Adrenal gland (tissue), 12 donors: ENCODE results near the gene GPR31. TPM values are rescaled to one million over a fixed set of nuclear protein-coding genes. Genes with fewer than 3 reads are reported as not detected.
"Not testable (repeated sequence)": the region's sequence is repeated elsewhere in the genome, so short reads cannot be mapped to it uniquely, and the experiment has no call there.

Experiments used
- DNase-seq, 7 donors: peaks; one replicate each; pipeline ENCODE4 v3.0.0-alpha.2; 2019 to 2020
- H3K27ac ChIP-seq, 5 donors: fragments of 200-600 bp; sonication (generic) in 4 of 5; 1 replicate in 3 of 5; 2 replicates in 2 of 5; pipeline versions ENCODE4 v1.5.1 to v1.8.0; 2016 to 2020; ENCODE audit warnings: mild to moderate bottlenecking in 1 of 5
- H3K27me3 ChIP-seq: fragments of 200-600 bp; 2 replicates; pipeline ENCODE4 v1.8.0; 2021
- H3K36me3 ChIP-seq, 2 donors: fragments of 200-600 bp; replicated peaks in 1 of 2; 1 replicate in 1 of 2; 2 replicates in 1 of 2; pipeline versions ENCODE4 v1.5.1 to v1.8.0; 2018 to 2022
- H3K4me1 ChIP-seq, 2 donors: fragments of 200-600 bp; replicated peaks in 1 of 2; 1 replicate in 1 of 2; 2 replicates in 1 of 2; pipeline versions ENCODE4 v1.5.1 to v1.8.0; 2018 to 2021
- H3K4me3 ChIP-seq, 4 donors: fragments of 200-600 bp; sonication (generic) in 3 of 4; one replicate each; pipeline ENCODE4 v1.5.1; 2016 to 2018
- H3K9me3 ChIP-seq, 3 donors: fragments of 200-600 bp; sonication (generic) in 1 of 3; replicated peaks in 1 of 3; 1 replicate in 2 of 3; 2 replicates in 1 of 3; pipeline versions ENCODE4 v1.5.1 to v1.8.0; 2016 to 2021
- WGBS, 4 donors: extraction: QIAGEN DNeasy Blood & Tissue Kit in 2 of 4; methylation state at CpG; one replicate each; pipeline versions ENCODE4 v1.1.5 to v1.1.7; 2013 to 2017; 5-methylcytosine and 5-hydroxymethylcytosine counted together
- intact Hi-C, 2 donors: fragments of 100-400 bp; cut with DNase I; formaldehyde crosslinking; loops; one replicate each; pipeline versions ENCODE4 v1.14.1 to v1.15.0; 2022 to 2023
- polyA plus RNA-seq, 3 donors: library from polyadenylated mRNA; stranded (reverse); fragments of 200-250 nt in 2 of 3; fragments of 350-450 nt in 1 of 3; fragmentation: Illumina TruSeq in 1 of 3; extraction: RNeasy Lipid Tissue Mini Kit (QIAGEN cat#74804) in 1 of 3; gene quantifications; one replicate each; pipeline ENCODE4 v1.2.3, GENCODE V29; 2013 to 2014
- total RNA-seq, 9 donors: library from RNA; depleted of rRNA in 4 of 9; stranded (reverse); fragments of >200 nt in 4 of 9; fragments of 120-200 nt in 1 of 9; fragmentation: NEBNext Ultra II Directional in 1 of 9; extraction: Animal tissue kit (Norgen Biotek cat#: 25700) in 1 of 9; gene quantifications; one replicate each; pipeline versions ENCODE4 v1.1.0 to v1.2.4, GENCODE V29; 2013 to 2023
- TF ChIP-seq, protein P1 (sequence below), 6 experiments: fragments of 450-650 bp in 4 of 6; fragments of 200-600 bp in 2 of 6; sonication (generic) in 1 of 6; IDR thresholded peaks; 1 replicate in 5 of 6; 2 replicates in 1 of 6; pipeline versions ENCODE4 v1.5.1 to v1.8.0; 2016 to 2021; ENCODE audit warnings: antibody characterized with exemption in 6 of 6, mild to moderate bottlenecking in 2 of 6, moderate library complexity in 1 of 6
- donor health status: healthy with polysubstance abuse.
- donor health status: Bipolar disorder and iron deficiency.
- donor health status: DM: yes; HTN: yes; CAD: no.
- donor health status: DM: no; HTN: no; CAD: no.
- donor health status: DM: no; HTN: no; CAD: no.
- donor health status: DM: yes; HTN: yes; CAD: no.

Gene GPR31
- total and polyA plus RNA-seq, 12 donors, result not detected

DNA sequence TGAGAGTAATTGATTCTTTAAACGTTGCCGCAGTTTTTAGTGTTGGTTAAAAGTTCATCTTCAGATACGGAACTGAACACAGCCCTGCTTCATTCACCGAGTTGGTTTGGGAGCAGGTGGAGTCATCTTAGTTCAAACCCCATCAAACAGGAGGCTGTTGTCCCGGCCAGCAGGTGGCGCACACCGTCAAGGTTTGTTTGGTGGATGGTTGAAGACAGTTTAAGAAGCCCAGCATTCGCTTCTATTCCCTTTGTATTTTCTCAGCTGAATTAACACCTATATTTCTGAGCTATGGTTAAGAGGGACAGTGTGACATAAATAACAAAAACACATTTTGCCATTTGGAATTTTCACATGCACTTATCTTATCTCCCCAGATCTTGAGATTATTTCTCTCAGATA is 25.1 kb upstream of the GPR31 start:
- TF ChIP-seq, protein P1, sequence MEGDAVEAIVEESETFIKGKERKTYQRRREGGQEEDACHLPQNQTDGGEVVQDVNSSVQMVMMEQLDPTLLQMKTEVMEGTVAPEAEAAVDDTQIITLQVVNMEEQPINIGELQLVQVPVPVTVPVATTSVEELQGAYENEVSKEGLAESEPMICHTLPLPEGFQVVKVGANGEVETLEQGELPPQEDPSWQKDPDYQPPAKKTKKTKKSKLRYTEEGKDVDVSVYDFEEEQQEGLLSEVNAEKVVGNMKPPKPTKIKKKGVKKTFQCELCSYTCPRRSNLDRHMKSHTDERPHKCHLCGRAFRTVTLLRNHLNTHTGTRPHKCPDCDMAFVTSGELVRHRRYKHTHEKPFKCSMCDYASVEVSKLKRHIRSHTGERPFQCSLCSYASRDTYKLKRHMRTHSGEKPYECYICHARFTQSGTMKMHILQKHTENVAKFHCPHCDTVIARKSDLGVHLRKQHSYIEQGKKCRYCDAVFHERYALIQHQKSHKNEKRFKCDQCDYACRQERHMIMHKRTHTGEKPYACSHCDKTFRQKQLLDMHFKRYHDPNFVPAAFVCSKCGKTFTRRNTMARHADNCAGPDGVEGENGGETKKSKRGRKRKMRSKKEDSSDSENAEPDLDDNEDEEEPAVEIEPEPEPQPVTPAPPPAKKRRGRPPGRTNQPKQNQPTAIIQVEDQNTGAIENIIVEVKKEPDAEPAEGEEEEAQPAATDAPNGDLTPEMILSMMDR (IDR thresholded peaks at IDR 0.05), result peak in 5 of 6 experiments; percentile 13 to 39 (median 22)
- WGBS, 4 donors, result 0 to 8% (median 5%) methylated on average over 4 of the region's 8 CpGs

DNA sequence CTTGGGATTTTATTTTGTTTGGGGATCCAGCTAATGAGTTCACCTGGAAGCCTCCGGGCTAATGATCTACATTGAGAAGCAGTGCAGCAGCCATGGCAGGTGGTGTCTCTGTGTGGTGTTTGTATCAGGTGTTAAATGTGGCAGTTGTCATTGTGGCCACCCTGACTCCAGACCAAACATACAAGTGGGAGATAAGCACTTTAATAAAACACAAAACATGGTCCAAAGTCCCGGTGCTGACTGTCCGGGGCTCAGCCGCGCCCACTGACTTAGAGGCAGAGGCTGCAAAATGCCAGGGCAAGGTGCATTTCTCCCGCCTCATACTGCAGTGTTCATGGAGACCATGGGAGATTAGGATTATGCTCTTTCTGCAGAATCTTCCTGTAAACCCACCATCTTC is 23.6 kb upstream of the GPR31 start:
- H3K36me3 ChIP-seq, intact Hi-C loops, H3K27me3 ChIP-seq, H3K4me1 ChIP-seq, H3K27ac ChIP-seq, H3K9me3 ChIP-seq, H3K4me3 ChIP-seq, DNase-seq: not testable (repeated sequence)
- 67 to 100% methylated on average over 1 to 2 of the region's 6 CpGs; no CpG with 5 or more reads in 2 of the 4 donors for WGBS, 4 donors

More for the DNA sequence above, 25.1 kb upstream of the GPR31 start:
- intact Hi-C loops, DNase-seq, H3K4me1 ChIP-seq, H3K4me3 ChIP-seq, H3K27me3 ChIP-seq, H3K9me3 ChIP-seq, H3K36me3 ChIP-seq, H3K27ac ChIP-seq: not testable (repeated sequence)

DNA sequence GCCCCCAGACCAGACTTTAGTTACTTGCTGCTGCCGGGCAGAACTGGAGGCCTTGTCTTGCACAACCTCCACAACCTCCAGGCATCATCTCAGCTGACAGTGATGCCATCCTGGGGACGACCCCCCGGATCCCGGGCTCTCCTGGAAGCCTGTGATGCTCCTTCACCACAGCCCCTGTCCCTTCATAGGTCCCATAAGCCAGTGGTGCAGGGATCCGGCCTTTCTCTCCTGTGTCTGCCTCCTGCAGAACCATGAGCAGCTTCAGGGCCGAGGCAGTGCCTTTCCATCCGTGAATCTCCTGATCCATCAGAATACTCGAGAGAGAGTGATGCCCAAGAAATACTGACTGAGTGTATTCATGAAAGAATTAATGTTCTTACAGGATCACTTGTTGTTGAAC is 22.3 kb upstream of the GPR31 start:
- H3K4me3 ChIP-seq, H3K9me3 ChIP-seq, DNase-seq, H3K27me3 ChIP-seq, H3K27ac ChIP-seq, intact Hi-C loops, H3K4me1 ChIP-seq, H3K36me3 ChIP-seq: not testable (repeated sequence)
- 56 to 66% (median 61%) methylated on average over 5 to 7 of the region's 8 CpGs; no CpG with 5 or more reads in 1 of the 4 donors for WGBS, 4 donors

DNA sequence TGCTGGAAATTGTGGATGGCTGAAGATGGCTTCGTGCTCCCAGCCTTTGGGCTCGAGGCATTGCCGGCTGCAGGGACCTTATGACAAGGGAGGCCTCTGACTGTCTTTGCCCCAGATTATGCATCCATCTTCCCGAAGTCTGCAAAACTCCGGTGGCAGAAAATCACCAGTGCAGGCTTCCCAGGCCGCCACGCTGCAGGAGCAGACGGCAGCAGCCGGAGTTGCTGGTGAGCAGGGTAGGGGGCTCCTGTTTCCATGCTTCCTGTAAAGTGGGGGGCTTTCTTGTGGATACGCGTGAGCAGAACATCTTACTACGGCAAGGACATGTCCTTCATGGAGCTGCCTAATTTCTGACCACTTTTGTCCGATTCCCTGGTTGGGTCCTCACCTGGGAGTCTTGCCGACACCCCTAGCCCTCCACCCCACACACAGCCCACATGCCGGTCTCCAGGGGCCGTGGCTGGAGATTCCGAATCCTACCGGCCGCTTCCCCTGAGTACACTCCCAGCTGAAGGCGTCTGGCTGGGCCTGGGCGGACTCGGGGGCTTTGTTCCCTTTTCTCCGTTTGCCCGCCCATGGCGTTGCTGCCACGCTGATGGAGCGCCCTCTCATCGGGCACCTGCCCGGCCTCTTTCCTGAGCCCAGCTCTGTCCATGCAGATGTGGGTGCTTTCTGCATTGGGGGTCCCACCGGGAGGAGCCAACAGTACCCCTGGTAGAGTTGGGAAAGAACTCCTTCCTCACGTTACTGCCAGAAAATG is 21.3 kb upstream of the GPR31 start:
- 85 to 90% (median 86%) methylated on average over 11 to 25 of the region's 31 CpGs; no CpG with 5 or more reads in 1 of the 4 donors for WGBS, 4 donors
- H3K4me3 ChIP-seq, H3K4me1 ChIP-seq, H3K27me3 ChIP-seq, H3K27ac ChIP-seq, H3K9me3 ChIP-seq, H3K36me3 ChIP-seq, DNase-seq, intact Hi-C loops: not testable (repeated sequence)

DNA sequence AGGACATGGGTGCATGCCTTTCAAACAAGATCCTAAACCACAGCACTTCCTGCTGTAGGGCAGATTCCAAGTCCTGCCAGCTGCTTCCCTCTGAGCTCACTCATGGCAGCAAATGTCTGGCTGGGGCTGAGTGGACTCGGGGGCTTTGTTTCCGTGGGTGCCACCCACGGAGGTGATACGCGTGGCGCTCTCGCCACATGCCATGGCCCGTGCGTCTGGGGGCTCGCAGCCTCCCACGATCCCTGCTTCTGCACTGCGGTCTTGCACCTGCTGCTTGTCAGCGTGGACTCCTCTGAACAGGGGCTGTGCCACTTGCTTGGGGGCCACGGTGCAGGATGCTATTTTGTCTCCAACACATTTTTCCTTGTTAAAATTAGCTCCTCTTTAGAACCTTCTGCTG is 19.5 kb upstream of the GPR31 start:
- H3K27me3 ChIP-seq, H3K36me3 ChIP-seq, H3K4me3 ChIP-seq, DNase-seq, H3K4me1 ChIP-seq, H3K27ac ChIP-seq, intact Hi-C loops, H3K9me3 ChIP-seq: not testable (repeated sequence)
- WGBS, 4 donors, result 88 to 93% methylated on average over 14 of the region's 14 CpGs; no CpG with 5 or more reads in 2 of the 4 donors

DNA sequence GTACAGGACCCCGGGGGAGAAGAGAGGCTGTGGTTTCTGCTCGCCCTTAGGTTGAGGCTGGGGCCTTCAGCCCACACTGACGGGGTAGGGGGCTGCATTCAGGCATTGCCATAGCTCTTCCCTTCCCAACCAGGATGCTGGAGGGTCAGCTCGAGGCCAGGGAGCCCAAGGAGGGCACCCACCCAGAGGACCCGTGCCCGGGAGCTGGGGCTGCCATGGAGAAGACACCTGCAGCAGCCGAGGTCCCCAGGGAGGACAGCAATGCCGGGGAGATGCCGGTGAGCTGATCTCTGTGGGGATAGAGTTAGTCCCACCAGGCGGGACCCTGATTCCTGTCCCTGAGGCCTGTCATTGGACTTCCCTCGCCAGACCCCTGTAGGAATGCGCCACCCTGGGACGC is 14.2 kb upstream of the GPR31 start:
- intact Hi-C loops, DNase-seq, H3K36me3 ChIP-seq, H3K9me3 ChIP-seq, H3K4me1 ChIP-seq, H3K4me3 ChIP-seq, H3K27ac ChIP-seq, H3K27me3 ChIP-seq: not testable (repeated sequence)
- WGBS, 4 donors, result 73 to 89% (median 81%) methylated on average over 6 to 13 of the region's 13 CpGs

DNA sequence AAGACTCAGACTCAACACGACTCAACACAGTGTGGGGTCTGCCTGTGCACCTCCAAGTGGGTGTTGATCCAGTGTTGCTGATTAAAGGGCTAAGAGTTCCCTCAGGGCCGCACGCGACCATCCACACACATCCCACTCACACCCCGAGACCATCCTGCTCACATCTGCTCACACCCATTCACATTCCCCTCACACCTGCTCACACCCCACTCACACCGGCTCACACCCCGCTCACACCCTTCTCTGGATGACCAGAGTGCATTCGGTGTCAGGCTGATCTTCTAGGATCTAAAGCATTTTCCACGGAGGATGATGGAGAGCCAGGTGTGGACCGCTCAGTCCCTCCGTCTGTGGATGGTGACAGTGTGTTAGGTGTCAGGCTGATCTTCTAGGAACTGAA is 13.5 kb upstream of the GPR31 start:
- H3K4me3 ChIP-seq, H3K4me1 ChIP-seq, intact Hi-C loops, H3K27ac ChIP-seq, H3K27me3 ChIP-seq, DNase-seq, H3K9me3 ChIP-seq, H3K36me3 ChIP-seq: not testable (repeated sequence)
- WGBS, 4 donors, result 78 to 86% (median 84%) methylated on average over 11 of the region's 11 CpGs

DNA sequence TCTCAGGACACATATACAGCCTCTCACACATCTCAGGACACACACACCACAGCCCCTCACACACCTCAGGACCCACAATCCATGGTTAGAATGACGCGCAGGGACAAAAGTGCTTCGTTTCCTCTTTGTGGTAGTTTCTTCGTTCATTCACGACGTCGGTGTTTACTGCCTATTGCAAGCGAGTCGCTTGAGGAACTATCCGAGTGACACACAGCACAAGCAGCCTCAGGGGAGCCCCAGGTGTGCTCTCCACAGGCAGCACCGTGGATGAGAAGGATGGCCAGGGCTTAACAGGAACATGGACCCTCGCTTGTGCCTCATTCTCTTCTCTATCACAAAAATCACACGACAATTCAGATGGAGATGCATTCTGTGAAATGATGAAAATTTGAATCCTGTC is 12.1 kb upstream of the GPR31 start:
- H3K4me1 ChIP-seq, intact Hi-C loops, H3K27me3 ChIP-seq, DNase-seq, H3K4me3 ChIP-seq, H3K27ac ChIP-seq, H3K36me3 ChIP-seq, H3K9me3 ChIP-seq: not testable (repeated sequence)
- 76 to 95% (median 80%) methylated on average over 3 to 5 of the region's 13 CpGs; no CpG with 5 or more reads in 1 of the 4 donors for WGBS, 4 donors

DNA sequence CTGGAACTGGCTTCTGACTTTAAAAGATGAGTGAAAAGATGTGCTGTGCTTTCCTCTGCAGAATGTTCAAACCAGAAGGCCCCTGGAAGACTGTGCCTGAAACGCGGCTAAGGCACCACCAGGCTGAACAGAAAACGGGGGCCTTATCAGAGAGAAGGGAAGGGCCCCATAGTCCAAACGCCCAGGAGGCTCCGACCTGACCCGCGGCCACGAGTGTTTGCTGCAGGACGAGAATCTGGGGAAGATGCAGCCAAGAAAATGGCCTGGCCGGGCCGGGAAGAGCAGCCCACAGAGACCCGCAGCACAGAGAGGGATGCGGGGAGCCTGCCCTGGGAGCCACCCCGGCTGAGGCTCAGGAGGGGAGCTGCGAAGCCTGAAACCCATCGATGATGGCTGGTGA is 10.5 kb upstream of the GPR31 start:
- H3K27me3 ChIP-seq, intact Hi-C loops, H3K4me3 ChIP-seq, H3K4me1 ChIP-seq, DNase-seq, H3K9me3 ChIP-seq, H3K27ac ChIP-seq, H3K36me3 ChIP-seq: not testable (repeated sequence)
- WGBS, 4 donors, result 68 to 76% (median 71%) methylated on average over 9 to 15 of the region's 16 CpGs

DNA sequence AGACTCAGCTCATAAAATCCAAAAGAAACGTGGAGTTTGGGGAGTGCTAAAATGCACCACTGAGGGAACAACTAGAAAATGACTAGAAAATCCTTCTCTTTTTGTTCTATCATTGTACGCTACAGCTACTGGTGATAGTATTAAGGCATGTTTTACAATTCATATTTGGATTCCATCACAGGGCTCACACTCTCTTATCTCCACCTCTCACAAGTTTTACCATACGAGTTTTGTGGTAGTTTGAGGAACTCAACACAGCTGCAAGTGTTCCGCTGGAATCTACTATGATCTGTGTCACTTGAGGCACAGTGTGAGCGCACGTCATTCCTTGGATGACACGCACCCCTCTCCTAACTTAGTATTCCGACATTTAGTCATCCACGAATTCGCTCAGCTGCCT is 9.9 kb upstream of the GPR31 start:
- intact Hi-C loops, H3K4me3 ChIP-seq, H3K27me3 ChIP-seq, H3K27ac ChIP-seq, H3K4me1 ChIP-seq, DNase-seq, H3K36me3 ChIP-seq, H3K9me3 ChIP-seq: not testable (repeated sequence)
- WGBS, 4 donors, result 60 to 89% (median 85%) methylated on average over 2 to 7 of the region's 10 CpGs
